ENCODE measurements around the gene NRXN3. TPM values are rescaled to one million over a fixed set of nuclear protein-coding genes. Genes with fewer than 3 reads are reported as not detected.

NRXN3 gene
- polyA plus RNA-seq, 1 donor from 2014 or later: 110 TPM

- Histone ChIP-seq H3K36me3 (ENCODE audit: insufficient read depth, low read length) (no peaks in the 10 kb centered on the region), H3K9me2 (ENCODE audit: insufficient read depth, low read length) (no peaks in the 10 kb centered on the region), H2AFZ (ENCODE audit: low read depth, low read length) (no peak overlapping the region)
Observed at GRCh38 chr14:78927261-78927660, 757.1 kb downstream of the NRXN3 start.

DNA sequence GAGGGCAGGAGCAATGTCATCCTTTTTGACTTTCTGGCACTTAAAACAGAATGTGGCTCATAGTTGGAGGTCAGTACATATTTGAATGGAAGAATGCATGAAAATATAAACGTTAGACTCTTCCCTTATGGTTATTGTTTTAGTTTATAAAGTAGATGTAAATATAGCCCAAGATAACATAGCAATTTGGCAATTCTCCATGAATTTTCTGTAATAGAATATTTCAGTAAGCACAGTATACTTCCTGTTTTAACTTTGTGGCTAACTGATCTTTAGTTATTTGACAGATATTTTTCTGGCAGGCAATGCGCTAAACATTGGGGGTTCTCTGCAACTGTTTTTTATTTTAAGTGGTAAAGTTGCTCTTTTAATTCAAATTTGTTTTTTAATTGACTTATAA, 763.0 kb downstream of the NRXN3 start:
- no peaks in the 10 kb centered on the region for H3K36me3 ChIP-seq (ENCODE audit: insufficient read depth, low read length)

More at GRCh38 chr14:78927261-78927660, 757.1 kb downstream of the NRXN3 start:
- no peak overlapping the region for H3K27ac ChIP-seq (ENCODE audit: low read length)
- no peaks in the 10 kb centered on the region for H4K20me1 ChIP-seq (ENCODE audit: insufficient read depth)
- no peaks in the 10 kb centered on the region for H3K9me3 ChIP-seq (ENCODE audit: low read length)
- H3K27me3 ChIP-seq (ENCODE audit: insufficient read depth, low read depth, low read length): no peaks in the 10 kb centered on the region
- no peak overlapping the region for H3K9ac ChIP-seq (ENCODE audit: low read length)
- no peak overlapping the region for H3K4me3 ChIP-seq (ENCODE audit: low read length)
- TF ChIP-seq EZH2 (IDR thresholded peaks at IDR 0.05; ENCODE audit: borderline replicate concordance, insufficient read depth, low read length, poor library complexity, severe bottlenecking): no peak
- no peak for TF ChIP-seq RAD21 (conservative IDR thresholded peaks at IDR 0.05)
- no peak for TF ChIP-seq SMC3 (conservative IDR thresholded peaks at IDR 0.05; ENCODE audit: poor library complexity)
- TF ChIP-seq TAF1 (IDR thresholded peaks at IDR 0.05; ENCODE audit: low read depth): no peak
- TF ChIP-seq, protein P1, sequence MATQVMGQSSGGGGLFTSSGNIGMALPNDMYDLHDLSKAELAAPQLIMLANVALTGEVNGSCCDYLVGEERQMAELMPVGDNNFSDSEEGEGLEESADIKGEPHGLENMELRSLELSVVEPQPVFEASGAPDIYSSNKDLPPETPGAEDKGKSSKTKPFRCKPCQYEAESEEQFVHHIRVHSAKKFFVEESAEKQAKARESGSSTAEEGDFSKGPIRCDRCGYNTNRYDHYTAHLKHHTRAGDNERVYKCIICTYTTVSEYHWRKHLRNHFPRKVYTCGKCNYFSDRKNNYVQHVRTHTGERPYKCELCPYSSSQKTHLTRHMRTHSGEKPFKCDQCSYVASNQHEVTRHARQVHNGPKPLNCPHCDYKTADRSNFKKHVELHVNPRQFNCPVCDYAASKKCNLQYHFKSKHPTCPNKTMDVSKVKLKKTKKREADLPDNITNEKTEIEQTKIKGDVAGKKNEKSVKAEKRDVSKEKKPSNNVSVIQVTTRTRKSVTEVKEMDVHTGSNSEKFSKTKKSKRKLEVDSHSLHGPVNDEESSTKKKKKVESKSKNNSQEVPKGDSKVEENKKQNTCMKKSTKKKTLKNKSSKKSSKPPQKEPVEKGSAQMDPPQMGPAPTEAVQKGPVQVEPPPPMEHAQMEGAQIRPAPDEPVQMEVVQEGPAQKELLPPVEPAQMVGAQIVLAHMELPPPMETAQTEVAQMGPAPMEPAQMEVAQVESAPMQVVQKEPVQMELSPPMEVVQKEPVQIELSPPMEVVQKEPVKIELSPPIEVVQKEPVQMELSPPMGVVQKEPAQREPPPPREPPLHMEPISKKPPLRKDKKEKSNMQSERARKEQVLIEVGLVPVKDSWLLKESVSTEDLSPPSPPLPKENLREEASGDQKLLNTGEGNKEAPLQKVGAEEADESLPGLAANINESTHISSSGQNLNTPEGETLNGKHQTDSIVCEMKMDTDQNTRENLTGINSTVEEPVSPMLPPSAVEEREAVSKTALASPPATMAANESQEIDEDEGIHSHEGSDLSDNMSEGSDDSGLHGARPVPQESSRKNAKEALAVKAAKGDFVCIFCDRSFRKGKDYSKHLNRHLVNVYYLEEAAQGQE (IDR thresholded peaks at IDR 0.05; ENCODE audit: borderline replicate concordance): no peak
- no peak for TF ChIP-seq EP300 (conservative IDR thresholded peaks at IDR 0.05; ENCODE audit: poor library complexity, severe bottlenecking)
- no peak for TF ChIP-seq MXI1 (conservative IDR thresholded peaks at IDR 0.05; ENCODE audit: poor library complexity, severe bottlenecking)
- TF ChIP-seq CTCF (IDR thresholded peaks at IDR 0.05; ENCODE audit: poor library complexity, severe bottlenecking): no peak
- no peak for TF ChIP-seq POLR2AphosphoS5 (IDR thresholded peaks at IDR 0.05)
- no peaks in the 10 kb centered on the region for H3F3A ChIP-seq (ENCODE audit: insufficient read depth, low read length, poor library complexity, severe bottlenecking)
- no peak overlapping the region for H3K4me2 ChIP-seq (ENCODE audit: low read length)
- H3K79me2 ChIP-seq (replicated peaks; ENCODE audit: insufficient read depth, low read length): no peaks in the 10 kb centered on the region

More for the DNA sequence above, 763.0 kb downstream of the NRXN3 start:
- Histone ChIP-seq H4K20me1 (ENCODE audit: insufficient read depth) (no peaks in the 10 kb centered on the region), H3K27ac (ENCODE audit: low read length) (no peak overlapping the region), H3K79me2 (replicated peaks; ENCODE audit: insufficient read depth, low read length) (no peaks in the 10 kb centered on the region), H3K27me3 (ENCODE audit: insufficient read depth, low read depth, low read length) (no peaks in the 10 kb centered on the region), H3F3A (ENCODE audit: insufficient read depth, low read length, poor library complexity, severe bottlenecking) (no peaks in the 10 kb centered on the region), H3K9ac (ENCODE audit: low read length) (no peak overlapping the region), H2AFZ (ENCODE audit: low read depth, low read length) (no peak overlapping the region), H3K9me2 (ENCODE audit: insufficient read depth, low read length) (no peaks in the 10 kb centered on the region), H3K9me3 (ENCODE audit: low read length) (no peaks in the 10 kb centered on the region), H3K4me2 (ENCODE audit: low read length) (no peak overlapping the region), H3K4me3 (ENCODE audit: low read length) (no peak overlapping the region)
- TF ChIP-seq SMC3 (conservative IDR thresholded peaks at IDR 0.05; ENCODE audit: poor library complexity): no peak
- TF ChIP-seq, protein P1 (IDR thresholded peaks at IDR 0.05; ENCODE audit: borderline replicate concordance): no peak
- TF ChIP-seq EZH2 (IDR thresholded peaks at IDR 0.05; ENCODE audit: borderline replicate concordance, insufficient read depth, low read length, poor library complexity, severe bottlenecking): no peak
- no peak for TF ChIP-seq MXI1 (conservative IDR thresholded peaks at IDR 0.05; ENCODE audit: poor library complexity, severe bottlenecking)
- TF ChIP-seq CTCF (IDR thresholded peaks at IDR 0.05; ENCODE audit: poor library complexity, severe bottlenecking): no peak
- no peak for TF ChIP-seq POLR2AphosphoS5 (IDR thresholded peaks at IDR 0.05)
- no peak for TF ChIP-seq EP300 (conservative IDR thresholded peaks at IDR 0.05; ENCODE audit: poor library complexity, severe bottlenecking)
- no peak for TF ChIP-seq RAD21 (conservative IDR thresholded peaks at IDR 0.05)
- TF ChIP-seq TAF1 (IDR thresholded peaks at IDR 0.05; ENCODE audit: low read depth): no peak
